ENCODE results near the gene SERHL2. TPM values are rescaled to one million over a fixed set of nuclear protein-coding genes. Genes with fewer than 3 reads are reported as not detected.
"Not testable (repeated sequence)": the region's sequence is repeated elsewhere in the genome, so short reads cannot be mapped to it uniquely, and the experiment has no call there.

Gene SERHL2
- total and polyA plus RNA-seq, 8 donors, result 1.7 to 5.5 (median 4.1) TPM; not detected in 1

DNA sequence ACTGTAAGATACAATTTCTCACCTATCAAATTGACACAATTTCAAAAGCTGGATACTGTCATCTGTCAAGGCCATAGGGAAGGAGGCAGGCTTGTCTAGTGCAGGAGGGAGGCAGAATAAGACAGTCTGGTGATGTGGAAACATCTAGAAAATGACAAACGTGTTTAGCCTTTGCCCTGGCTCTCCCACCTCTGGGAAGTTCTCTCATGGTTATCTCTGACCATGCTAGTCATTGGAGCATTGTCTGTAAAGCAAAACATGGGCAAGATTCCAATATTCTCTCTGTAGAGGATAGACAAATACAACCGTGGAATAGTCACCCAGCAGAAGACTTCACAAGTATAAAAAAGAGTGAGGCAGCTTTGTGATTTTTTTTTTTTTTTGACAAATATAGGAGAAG is 9.1 kb upstream of the SERHL2 start:
- Histone ChIP-seq H3K36me3 (no peaks in the 10 kb centered on the region), H3K27ac (no peak overlapping the region), H3K4me3 (no peak overlapping the region), H3K27me3 (peaks cover 0 to 14% (median 0%) of the 10 kb centered on the region in 3 donors), H3K4me1 (no peaks in the 10 kb centered on the region), H3K9me3 (no peaks in the 10 kb centered on the region)
- no peak for TF ChIP-seq POLR2AphosphoS5 (IDR thresholded peaks at IDR 0.05)
- no peak for TF ChIP-seq POLR2A (IDR thresholded peaks at IDR 0.05)
- TF ChIP-seq EP300 (IDR thresholded peaks at IDR 0.05), result no peak
- TF ChIP-seq, protein P1, sequence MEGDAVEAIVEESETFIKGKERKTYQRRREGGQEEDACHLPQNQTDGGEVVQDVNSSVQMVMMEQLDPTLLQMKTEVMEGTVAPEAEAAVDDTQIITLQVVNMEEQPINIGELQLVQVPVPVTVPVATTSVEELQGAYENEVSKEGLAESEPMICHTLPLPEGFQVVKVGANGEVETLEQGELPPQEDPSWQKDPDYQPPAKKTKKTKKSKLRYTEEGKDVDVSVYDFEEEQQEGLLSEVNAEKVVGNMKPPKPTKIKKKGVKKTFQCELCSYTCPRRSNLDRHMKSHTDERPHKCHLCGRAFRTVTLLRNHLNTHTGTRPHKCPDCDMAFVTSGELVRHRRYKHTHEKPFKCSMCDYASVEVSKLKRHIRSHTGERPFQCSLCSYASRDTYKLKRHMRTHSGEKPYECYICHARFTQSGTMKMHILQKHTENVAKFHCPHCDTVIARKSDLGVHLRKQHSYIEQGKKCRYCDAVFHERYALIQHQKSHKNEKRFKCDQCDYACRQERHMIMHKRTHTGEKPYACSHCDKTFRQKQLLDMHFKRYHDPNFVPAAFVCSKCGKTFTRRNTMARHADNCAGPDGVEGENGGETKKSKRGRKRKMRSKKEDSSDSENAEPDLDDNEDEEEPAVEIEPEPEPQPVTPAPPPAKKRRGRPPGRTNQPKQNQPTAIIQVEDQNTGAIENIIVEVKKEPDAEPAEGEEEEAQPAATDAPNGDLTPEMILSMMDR (IDR thresholded peaks at IDR 0.05), result no peak
- intact Hi-C loops (cut with DNase I; ENCODE audit: low total_unique reads), result no loop called here
- no peak for DNase-seq
- WGBS, 5 donors, result 5 to 15% (median 14%) methylated on average over 2 of the region's 2 CpGs

DNA sequence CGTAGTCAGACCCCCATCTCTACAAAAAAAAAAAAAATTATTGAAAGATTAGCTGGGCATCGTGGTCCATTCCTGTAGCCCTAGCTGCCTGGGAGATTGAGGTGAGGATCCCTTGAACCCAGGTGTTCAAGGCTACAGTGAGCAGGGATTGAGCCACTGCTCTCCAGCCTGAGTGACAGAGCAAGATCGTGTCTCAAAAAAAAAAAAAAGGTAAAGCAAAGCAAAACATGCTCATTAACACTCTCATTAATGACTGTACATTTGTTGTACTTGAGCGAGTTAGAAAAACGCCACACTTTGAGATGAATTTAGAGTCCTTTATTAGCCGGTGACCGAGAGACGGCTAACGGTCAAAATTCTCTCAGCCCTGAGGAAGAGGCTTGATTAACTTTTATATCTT is 6.2 kb upstream of the SERHL2 start:
- DNase-seq, result no peak
- Histone ChIP-seq H3K27ac (no peak overlapping the region), H3K36me3 (no peaks in the 10 kb centered on the region), H3K9me3 (no peaks in the 10 kb centered on the region), H3K4me1 (peaks cover 0 to 5% (median 0%) of the 10 kb centered on the region in 4 donors), H3K27me3 (peaks cover 0 to 14% (median 0%) of the 10 kb centered on the region in 3 donors), H3K4me3 (no peak overlapping the region)
- intact Hi-C loops (cut with DNase I; ENCODE audit: low total_unique reads), result no loop called here
- 53 to 75% (median 67%) methylated on average over 9 of the region's 9 CpGs for WGBS, 5 donors
- TF ChIP-seq EP300 (IDR thresholded peaks at IDR 0.05) (no peak), POLR2A (IDR thresholded peaks at IDR 0.05) (no peak), POLR2AphosphoS5 (IDR thresholded peaks at IDR 0.05) (no peak)
- TF ChIP-seq, protein P1 (IDR thresholded peaks at IDR 0.05), result no peak

DNA sequence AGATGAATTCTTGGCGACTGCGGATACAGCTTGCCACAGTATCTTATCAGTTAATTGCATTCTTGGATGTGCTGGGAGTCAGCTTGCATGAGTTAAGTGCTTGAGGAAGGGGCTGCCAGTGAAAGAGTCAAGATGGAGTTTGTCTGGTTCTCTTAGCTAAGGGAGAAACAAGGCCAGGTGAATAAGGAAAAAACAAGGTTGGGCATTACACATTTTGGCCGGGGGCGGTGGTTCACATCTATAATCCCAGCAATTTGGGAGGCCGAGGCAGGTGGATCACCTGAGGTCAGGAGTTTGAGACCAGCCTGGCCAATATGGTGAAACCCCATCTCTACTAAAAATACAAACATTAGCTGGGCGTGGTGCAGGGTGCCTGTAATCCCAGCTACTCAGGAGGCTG is 5.6 kb upstream of the SERHL2 start:
- intact Hi-C loops (cut with DNase I; ENCODE audit: low total_unique reads); H3K36me3 ChIP-seq; DNase-seq; H3K4me3 ChIP-seq; H3K27ac ChIP-seq; H3K4me1 ChIP-seq; H3K9me3 ChIP-seq: not testable (repeated sequence)
- H3K27me3 ChIP-seq, result peaks cover 0 to 14% (median 0%) of the 10 kb centered on the region in 3 donors
- WGBS, 5 donors, result 31 to 52% (median 39%) methylated on average over 5 to 6 of the region's 6 CpGs

DNA sequence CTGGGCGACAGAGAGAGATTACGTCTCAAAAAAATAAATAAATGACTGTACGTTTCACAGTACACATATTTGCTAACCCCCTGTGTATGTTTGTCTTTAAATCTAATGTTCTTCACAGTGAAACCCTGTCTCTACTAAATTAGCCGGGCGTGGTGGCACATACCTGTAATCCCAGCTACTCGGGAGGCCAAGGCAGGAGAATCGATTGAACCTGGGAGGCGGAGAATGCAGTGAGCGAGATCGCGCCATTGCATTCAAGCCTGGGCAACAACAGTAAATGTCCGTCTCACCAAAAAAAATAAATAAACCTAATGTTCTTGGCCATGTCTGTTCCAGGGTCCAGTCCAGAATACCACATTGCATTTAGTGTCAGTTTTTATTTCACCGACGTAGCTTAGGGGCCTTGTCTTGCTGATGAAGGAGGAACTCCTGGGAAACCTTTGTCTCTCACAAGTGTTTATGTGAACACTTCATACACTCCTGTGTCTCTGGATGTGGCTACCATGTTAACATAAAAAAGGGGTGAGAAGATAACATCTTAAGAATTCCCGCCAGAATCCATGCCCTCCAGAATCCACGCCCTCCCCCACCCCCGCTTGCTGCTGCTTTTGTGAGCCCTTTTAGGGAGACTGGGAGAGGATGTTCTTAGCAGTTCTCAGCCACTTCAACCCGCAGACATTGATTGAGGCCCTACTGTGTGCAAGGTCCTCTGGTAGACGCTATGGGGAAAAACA is 5.0 kb upstream of the SERHL2 start:
- no peak overlapping the region for H3K4me3 ChIP-seq
- TF ChIP-seq EP300 (IDR thresholded peaks at IDR 0.05) (no peak), POLR2AphosphoS5 (IDR thresholded peaks at IDR 0.05) (no peak), POLR2A (IDR thresholded peaks at IDR 0.05) (no peak)
- TF ChIP-seq, protein P1 (IDR thresholded peaks at IDR 0.05), result no peak
- 64 to 79% (median 72%) methylated on average over 19 of the region's 19 CpGs for WGBS, 5 donors
- no peaks in the 10 kb centered on the region for H3K36me3 ChIP-seq
- no peak overlapping the region for H3K27ac ChIP-seq
- no peaks in the 10 kb centered on the region for H3K9me3 ChIP-seq
- intact Hi-C loops (cut with DNase I; ENCODE audit: low total_unique reads), result no loop called here
- H3K27me3 ChIP-seq, result peaks cover 0 to 14% (median 0%) of the 10 kb centered on the region in 3 donors
- H3K4me1 ChIP-seq, result peaks cover 6 to 12% (median 9%) of the 10 kb centered on the region in 4 donors
- DNase-seq, result no peak
